ENCODE data around the gene NFRKB. TPM values are rescaled to one million over a fixed set of nuclear protein-coding genes. Genes with fewer than 3 reads are reported as not detected.

The NFRKB gene
- total RNA-seq, 1 donor from 2014 or later = 28.9 TPM

DNA sequence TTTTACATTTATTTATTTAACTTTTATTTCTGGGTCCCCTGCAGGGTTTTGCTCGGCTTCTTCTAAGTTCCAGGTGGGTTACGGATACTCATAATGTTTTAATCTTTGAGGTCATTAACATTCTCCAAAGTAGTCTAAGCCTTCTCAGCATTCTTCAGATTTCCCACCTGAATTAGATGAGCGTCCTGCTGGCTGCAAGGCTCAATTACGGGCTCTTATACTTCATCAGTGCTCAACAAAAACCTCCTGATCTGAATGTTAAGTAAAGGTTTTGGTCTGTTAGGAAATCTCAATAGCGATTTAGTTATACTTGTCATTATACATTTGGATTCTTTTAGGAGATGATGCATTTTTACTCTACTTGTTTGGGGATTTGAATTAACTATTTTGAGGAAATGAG lies 27.3 kb upstream of the NFRKB start:
- POLR2A ChIA-PET = interaction anchor here (0.6 to 0.9 kb wide), 3 partner anchors 148 to 210 kb away, joined by 3 read pairs; no protein-coding TSS in a partner anchor
- Mint-ChIP-seq H3K4me1 (peaks cover 4% of the 10 kb centered on the region), H3K36me3 (ENCODE audit: low read depth) (peaks cover 32% of the 10 kb centered on the region), H3K27ac (no peak overlapping the region), H3K27me3 (no peaks in the 10 kb centered on the region), H3K9me3 (no peaks in the 10 kb centered on the region), H3K4me3 (no peak overlapping the region)
- ATAC-seq (ENCODE audit: low read depth) (no peak), DNase-seq (no peak)
- CTCF ChIA-PET = interaction anchor here (0.7 to 8.1 kb wide), 11 partner anchors 33 to 486 kb away, joined by 3 to 218 read pairs (median 3); no protein-coding TSS in a partner anchor
- no peak for TF ChIP-seq CTCF (IDR thresholded peaks at IDR 0.05)
- intact Hi-C loops (cut with micrococcal nuclease) = loop anchor here (1.0 to 5.0 kb wide), 5 partner anchors 28 to 510 kb away; partner anchors contain the start of genes APLP2, NFRKB and PRDM10

DNA sequence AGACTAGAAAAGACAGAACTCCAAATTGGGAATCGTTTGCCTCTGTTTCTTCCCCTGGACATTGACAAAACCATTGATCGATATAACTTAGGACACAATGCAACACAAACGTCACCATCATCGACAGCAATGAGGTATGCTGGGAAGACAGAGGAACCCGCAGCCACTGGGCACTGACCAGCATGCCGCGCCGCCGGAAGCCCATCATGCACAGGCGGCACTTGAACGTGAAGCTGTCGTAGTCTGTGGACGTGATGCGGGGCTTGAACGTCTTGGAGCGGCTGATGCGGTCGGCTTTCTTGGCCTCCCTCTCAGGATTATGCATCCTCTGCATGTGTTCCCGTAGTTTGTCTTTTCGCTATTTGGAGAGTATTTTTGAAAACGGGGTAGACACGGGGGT lies 23.0 kb upstream of the NFRKB start:
- no peak overlapping the region for H3K27ac Mint-ChIP-seq
- peaks cover 3% of the 10 kb centered on the region for H3K4me1 Mint-ChIP-seq
- no peaks in the 10 kb centered on the region for H3K9me3 Mint-ChIP-seq
- ATAC-seq (ENCODE audit: low read depth) = no peak
- ChIA-PET POLR2A (no interaction called here), CTCF (interaction anchor here (1.2 kb wide), 1 partner anchor 214 kb away, joined by 3 read pairs; no protein-coding TSS in a partner anchor)
- no peak overlapping the region for H3K4me3 Mint-ChIP-seq
- no peak for DNase-seq
- peaks cover 54% of the 10 kb centered on the region for H3K36me3 Mint-ChIP-seq (ENCODE audit: low read depth)
- H3K27me3 Mint-ChIP-seq = no peaks in the 10 kb centered on the region
- TF ChIP-seq CTCF (IDR thresholded peaks at IDR 0.05) = no peak
- intact Hi-C loops (cut with micrococcal nuclease) = no loop called here

DNA sequence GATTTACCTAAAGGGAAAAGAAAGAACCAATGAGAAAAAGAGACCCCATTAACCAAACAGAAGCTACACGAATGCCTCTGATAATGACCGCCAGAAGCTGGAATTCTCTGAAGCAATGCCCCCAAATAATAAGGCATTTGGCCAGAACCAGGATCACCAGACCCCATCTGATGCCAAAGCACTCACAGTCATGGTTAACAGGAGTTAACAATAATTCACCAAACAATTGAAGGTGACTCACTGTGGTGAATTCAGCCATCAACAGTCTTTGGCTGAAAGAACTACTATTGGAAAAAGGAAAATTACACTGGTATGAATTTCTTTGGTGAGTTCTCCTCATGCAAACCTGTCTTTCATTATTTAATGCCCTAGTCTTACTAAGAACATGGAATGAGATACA lies 21.9 kb upstream of the NFRKB start:
- Mint-ChIP-seq H3K4me1 (no peaks in the 10 kb centered on the region), H3K4me3 (no peak overlapping the region), H3K9me3 (no peaks in the 10 kb centered on the region), H3K27me3 (no peaks in the 10 kb centered on the region), H3K27ac (no peak overlapping the region), H3K36me3 (ENCODE audit: low read depth) (peaks cover 56% of the 10 kb centered on the region)
- TF ChIP-seq CTCF (IDR thresholded peaks at IDR 0.05) = no peak
- ChIA-PET POLR2A (no interaction called here), CTCF (interaction anchor here (1.2 kb wide), 1 partner anchor 215 kb away, joined by 3 read pairs; no protein-coding TSS in a partner anchor)
- intact Hi-C loops (cut with micrococcal nuclease) = no loop called here
- ATAC-seq (ENCODE audit: low read depth) = no peak
- no peak for DNase-seq

- CTCF ChIA-PET = no interaction called here
- DNase-seq = no peak
Measured at GRCh38 chr11:129911298-129911697, 15.9 kb upstream of the NFRKB start.

DNA sequence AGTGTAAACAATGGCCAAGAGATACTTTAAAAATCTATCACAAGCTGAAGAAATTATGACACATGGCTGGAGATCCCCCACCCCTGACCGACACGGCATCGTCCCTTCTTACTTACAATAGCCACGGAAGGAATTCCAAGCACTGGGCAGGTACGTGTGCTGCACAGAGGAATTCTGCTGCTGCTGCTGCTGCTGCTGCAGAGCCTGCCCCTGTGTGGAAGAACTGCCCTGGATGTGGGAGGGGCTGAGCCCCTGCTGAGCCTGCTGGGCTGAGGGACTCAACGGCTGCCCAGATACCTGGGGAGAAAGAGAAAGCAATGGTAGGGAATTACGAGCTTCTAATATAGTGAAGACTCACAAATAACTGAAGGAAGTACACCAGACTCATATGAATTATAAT lies 15.0 kb upstream of the NFRKB start:
- Mint-ChIP-seq H3K4me1 (no peaks in the 10 kb centered on the region), H3K9me3 (no peaks in the 10 kb centered on the region), H3K4me3 (no peak overlapping the region), H3K27ac (no peak overlapping the region), H3K27me3 (no peaks in the 10 kb centered on the region), H3K36me3 (ENCODE audit: low read depth) (peaks cover 65% of the 10 kb centered on the region)
- ATAC-seq (ENCODE audit: low read depth) = no peak
- ChIA-PET CTCF (no interaction called here), POLR2A (no interaction called here)
- DNase-seq = no peak
- no peak for TF ChIP-seq CTCF (IDR thresholded peaks at IDR 0.05)
- intact Hi-C loops (cut with micrococcal nuclease) = no loop called here

More at GRCh38 chr11:129911298-129911697, 15.9 kb upstream of the NFRKB start:
- H3K36me3 Mint-ChIP-seq (ENCODE audit: low read depth) = peaks cover 65% of the 10 kb centered on the region
- no peaks in the 10 kb centered on the region for H3K27me3 Mint-ChIP-seq
- no peak overlapping the region for H3K27ac Mint-ChIP-seq
- H3K4me1 Mint-ChIP-seq = no peaks in the 10 kb centered on the region
- no peak overlapping the region for H3K4me3 Mint-ChIP-seq
- POLR2A ChIA-PET = no interaction called here
- ATAC-seq (ENCODE audit: low read depth) = no peak
- intact Hi-C loops (cut with micrococcal nuclease) = no loop called here
- H3K9me3 Mint-ChIP-seq = no peaks in the 10 kb centered on the region
- TF ChIP-seq CTCF (IDR thresholded peaks at IDR 0.05) = no peak
